Measurements from ENCODE around the gene FAM81B.

Gene FAM81B

DNA sequence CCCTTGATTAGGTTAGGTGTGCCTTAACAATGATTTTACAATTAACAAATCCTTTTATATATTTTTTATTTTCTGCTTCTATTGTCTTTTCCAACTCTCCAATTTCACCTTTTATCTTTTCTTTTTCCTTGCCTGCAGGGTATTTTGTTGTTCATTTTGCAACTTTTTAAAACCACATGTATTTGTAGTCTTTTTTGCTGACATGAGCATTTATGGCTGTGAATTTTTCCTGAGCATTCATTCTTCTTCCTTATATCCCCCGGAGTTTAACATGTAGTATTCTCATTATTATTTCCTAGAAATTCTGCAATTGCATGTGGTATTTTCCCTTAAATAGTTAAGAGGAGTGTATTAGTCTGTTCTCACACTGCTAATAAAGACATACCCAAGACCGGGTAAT, 41.6 kb downstream of the FAM81B start:
- no peaks in the 10 kb centered on the region for H3K4me1 ChIP-seq (ENCODE audit: insufficient read depth, low read length, poor library complexity, severe bottlenecking)
- no peak overlapping the region for H2AFZ ChIP-seq (ENCODE audit: low read length)
- no peaks in the 10 kb centered on the region for H3K9me2 ChIP-seq (replicated peaks; ENCODE audit: low read depth, low read length)
- no peaks in the 10 kb centered on the region for H3K36me3 ChIP-seq (ENCODE audit: insufficient read depth, low read length)
- no peak overlapping the region for H3K4me3 ChIP-seq (ENCODE audit: low read length, poor library complexity, severe bottlenecking)
- H3K79me2 ChIP-seq (ENCODE audit: insufficient read depth, low read length): no peaks in the 10 kb centered on the region
- TF ChIP-seq CTCF (conservative IDR thresholded peaks at IDR 0.05; ENCODE audit: low read length) (no peak), EZH2phosphoT487 (IDR thresholded peaks at IDR 0.05; ENCODE audit: borderline replicate concordance) (no peak)
- no peaks in the 10 kb centered on the region for H3F3A ChIP-seq (ENCODE audit: low read depth)
- H3K27me3 ChIP-seq (ENCODE audit: insufficient read depth, low read length, poor library complexity, severe bottlenecking): no peaks in the 10 kb centered on the region
- no peak overlapping the region for H3K4me2 ChIP-seq (ENCODE audit: low read depth, low read length, poor library complexity, severe bottlenecking)
- no peaks in the 10 kb centered on the region for H4K20me1 ChIP-seq (ENCODE audit: insufficient read depth, low read length, poor library complexity, severe bottlenecking)
- no peak overlapping the region for H3K9ac ChIP-seq (ENCODE audit: low read depth, low read length, poor library complexity, severe bottlenecking)
- peaks cover 3% of the 10 kb centered on the region; the same call in 1 of the 2 replicates for H3K9me3 ChIP-seq (ENCODE audit: insufficient read depth, low read depth, low read length)

DNA sequence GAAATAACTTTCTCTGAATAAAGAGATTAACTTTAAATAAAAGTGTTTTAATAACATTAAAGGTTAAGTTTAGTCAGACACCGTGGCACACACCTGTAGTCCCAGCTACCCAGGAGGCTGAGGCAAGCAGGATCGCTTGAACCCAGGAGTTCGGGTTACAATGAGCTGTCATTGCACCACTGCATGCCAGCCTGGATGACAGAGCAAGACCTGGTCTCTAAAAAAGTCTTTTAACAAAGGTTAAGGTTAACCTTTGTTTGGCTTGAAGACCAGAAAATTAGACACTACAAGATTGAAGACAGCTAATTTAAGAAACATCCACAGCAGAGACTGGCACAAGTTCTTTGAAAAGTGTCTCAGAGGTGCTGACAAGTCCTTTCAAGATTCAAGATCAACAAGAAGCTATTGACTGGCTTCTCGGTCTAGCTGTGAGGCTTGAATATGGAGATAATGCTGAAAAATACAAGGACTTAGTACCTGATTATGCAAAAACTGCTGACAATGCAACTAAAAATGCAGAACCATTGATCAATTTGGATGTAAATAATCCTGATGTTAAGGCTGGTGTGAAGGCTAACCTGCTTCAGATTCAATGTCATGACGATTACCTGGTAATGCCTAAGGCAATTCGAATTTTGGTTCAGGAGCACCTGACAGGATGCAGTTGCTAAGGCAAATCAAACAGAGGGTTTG, 48.8 kb downstream of the FAM81B start:
- H3K4me2 ChIP-seq (ENCODE audit: low read depth, low read length, poor library complexity, severe bottlenecking): no peak overlapping the region
- TF ChIP-seq EZH2phosphoT487 (IDR thresholded peaks at IDR 0.05; ENCODE audit: borderline replicate concordance) (no peak), CTCF (conservative IDR thresholded peaks at IDR 0.05; ENCODE audit: low read length) (no peak)
- no peaks in the 10 kb centered on the region for H3F3A ChIP-seq (ENCODE audit: low read depth)
- H3K27me3 ChIP-seq (ENCODE audit: insufficient read depth, low read length, poor library complexity, severe bottlenecking): no peaks in the 10 kb centered on the region
- no peaks in the 10 kb centered on the region for H4K20me1 ChIP-seq (ENCODE audit: insufficient read depth, low read length, poor library complexity, severe bottlenecking)
- H3K79me2 ChIP-seq (ENCODE audit: insufficient read depth, low read length): no peaks in the 10 kb centered on the region
- H3K9me2 ChIP-seq (replicated peaks; ENCODE audit: low read depth, low read length): no peaks in the 10 kb centered on the region
- no peak overlapping the region for H3K4me3 ChIP-seq (ENCODE audit: low read length, poor library complexity, severe bottlenecking)
- H3K9me3 ChIP-seq (ENCODE audit: insufficient read depth, low read depth, low read length): no peaks in the 10 kb centered on the region
- H2AFZ ChIP-seq (ENCODE audit: low read length): no peak overlapping the region
- no peaks in the 10 kb centered on the region for H3K4me1 ChIP-seq (ENCODE audit: insufficient read depth, low read length, poor library complexity, severe bottlenecking)
- H3K9ac ChIP-seq (ENCODE audit: low read depth, low read length, poor library complexity, severe bottlenecking): no peak overlapping the region
- no peaks in the 10 kb centered on the region for H3K36me3 ChIP-seq (ENCODE audit: insufficient read depth, low read length)

DNA sequence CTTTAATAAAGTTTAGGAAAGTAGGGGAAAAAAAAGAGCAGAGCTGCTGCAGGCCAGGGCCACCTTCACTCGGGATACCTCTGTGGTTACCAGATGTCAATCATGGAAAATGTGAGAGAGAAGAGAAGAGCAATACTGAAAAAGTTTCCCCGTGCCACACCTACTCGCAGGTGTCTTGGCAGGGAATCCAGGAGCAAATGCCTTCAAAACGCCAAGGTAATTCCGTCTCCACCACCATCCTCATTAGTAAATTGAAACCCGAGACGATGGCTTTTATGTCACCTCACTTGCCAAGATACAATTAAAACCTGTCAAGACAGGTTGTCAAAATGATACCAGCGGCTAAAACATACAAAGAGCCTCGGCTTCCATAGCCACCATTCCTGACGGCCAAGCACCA, 49.7 kb downstream of the FAM81B start:
- Histone ChIP-seq H3K9me2 (replicated peaks; ENCODE audit: low read depth, low read length) (no peaks in the 10 kb centered on the region), H3K4me2 (ENCODE audit: low read depth, low read length, poor library complexity, severe bottlenecking) (no peak overlapping the region), H3F3A (ENCODE audit: low read depth) (no peaks in the 10 kb centered on the region), H4K20me1 (ENCODE audit: insufficient read depth, low read length, poor library complexity, severe bottlenecking) (no peaks in the 10 kb centered on the region), H3K36me3 (ENCODE audit: insufficient read depth, low read length) (no peaks in the 10 kb centered on the region), H3K4me3 (ENCODE audit: low read length, poor library complexity, severe bottlenecking) (no peak overlapping the region), H3K4me1 (ENCODE audit: insufficient read depth, low read length, poor library complexity, severe bottlenecking) (no peaks in the 10 kb centered on the region), H3K9me3 (ENCODE audit: insufficient read depth, low read depth, low read length) (no peaks in the 10 kb centered on the region), H3K79me2 (ENCODE audit: insufficient read depth, low read length) (no peaks in the 10 kb centered on the region), H3K27me3 (ENCODE audit: insufficient read depth, low read length, poor library complexity, severe bottlenecking) (no peaks in the 10 kb centered on the region), H2AFZ (ENCODE audit: low read length) (no peak overlapping the region), H3K9ac (ENCODE audit: low read depth, low read length, poor library complexity, severe bottlenecking) (no peak overlapping the region)
- TF ChIP-seq CTCF (conservative IDR thresholded peaks at IDR 0.05; ENCODE audit: low read length) (no peak), EZH2phosphoT487 (IDR thresholded peaks at IDR 0.05; ENCODE audit: borderline replicate concordance) (no peak)
